Frontal cortex (tissue), 4 donors: Measurements from ENCODE around the gene ERGIC1. TPM values are rescaled to one million over a fixed set of nuclear protein-coding genes. Genes with fewer than 3 reads are reported as not detected.

Experiments
- DNase-seq, 2 donors: peaks; one replicate each; pipeline ENCODE4 v3.0.0; 2012; ENCODE audit warnings: low spot score in 2 of 2
- FAIRE-seq: peaks from 2 replicates; lab custom pipeline; 2012; peaks lifted over from hg19 to GRCh38; lab: Jason Lieb, UNC
- total RNA-seq: library from RNA; depleted of rRNA; stranded (reverse); fragments of >200 nt; gene quantifications from one replicate; pipeline ENCODE4 v1.2.3, GENCODE V29; 2014
- donor health status: control.
- donor health status: control.
- donor health status: control.

The ERGIC1 gene
- total RNA-seq, 1 donor from 2014 or later = 33.0 TPM

- DNase-seq (peak; percentile 54 to 82), FAIRE-seq (no peak)
Observed at GRCh38 chr5:172932313-172933017, 98.4 kb downstream of the ERGIC1 start.

GRCh38 chr5:172933238-172933637 lies 99.2 kb downstream of the ERGIC1 start:
- DNase-seq (no peak), FAIRE-seq (no peak)

DNA sequence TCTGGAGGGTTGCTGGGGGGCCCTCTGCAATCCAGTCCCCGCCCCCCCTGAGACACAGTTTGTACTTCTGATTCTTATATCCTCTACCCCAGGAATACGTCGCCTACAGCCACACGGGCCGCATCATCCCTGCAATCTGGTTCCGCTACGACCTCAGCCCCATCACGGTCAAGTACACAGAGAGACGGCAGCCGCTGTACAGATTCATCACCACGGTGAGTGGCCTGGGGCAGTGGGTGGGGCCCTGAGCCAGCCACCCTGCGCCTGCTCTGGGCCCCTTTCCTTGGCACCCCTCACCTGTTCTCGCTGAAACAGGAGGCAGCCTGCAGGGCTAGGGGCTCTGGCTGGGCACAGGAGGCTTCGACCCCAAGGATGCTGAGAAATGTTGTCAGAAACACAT lies 101.0 kb downstream of the ERGIC1 start:
- no peak for FAIRE-seq
- DNase-seq = no peak

DNA sequence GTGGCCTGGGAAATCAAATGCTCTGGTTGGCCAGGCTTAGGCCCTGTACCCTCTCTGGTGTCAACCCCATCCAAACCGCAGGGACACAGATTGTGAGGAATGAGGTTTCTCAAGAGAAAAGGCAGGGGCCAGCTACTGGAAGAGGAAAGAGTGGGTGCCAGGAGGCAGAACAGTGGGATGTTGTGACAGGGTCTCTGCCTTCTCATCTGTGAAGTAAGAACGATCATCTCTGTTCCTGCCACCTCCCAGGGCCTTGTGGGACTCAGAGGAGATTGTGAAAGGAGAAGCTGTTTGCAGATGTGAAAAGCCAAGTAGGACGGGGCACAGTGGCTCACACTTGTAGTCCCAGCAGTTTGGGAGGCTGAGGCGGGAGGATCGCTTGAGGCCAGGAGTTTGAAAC lies 102.3 kb downstream of the ERGIC1 start:
- FAIRE-seq (no peak), DNase-seq (no peak)

- DNase-seq (no peak), FAIRE-seq (no peak)
Observed at GRCh38 chr5:172939071-172939470, 105.0 kb downstream of the ERGIC1 start.

DNA sequence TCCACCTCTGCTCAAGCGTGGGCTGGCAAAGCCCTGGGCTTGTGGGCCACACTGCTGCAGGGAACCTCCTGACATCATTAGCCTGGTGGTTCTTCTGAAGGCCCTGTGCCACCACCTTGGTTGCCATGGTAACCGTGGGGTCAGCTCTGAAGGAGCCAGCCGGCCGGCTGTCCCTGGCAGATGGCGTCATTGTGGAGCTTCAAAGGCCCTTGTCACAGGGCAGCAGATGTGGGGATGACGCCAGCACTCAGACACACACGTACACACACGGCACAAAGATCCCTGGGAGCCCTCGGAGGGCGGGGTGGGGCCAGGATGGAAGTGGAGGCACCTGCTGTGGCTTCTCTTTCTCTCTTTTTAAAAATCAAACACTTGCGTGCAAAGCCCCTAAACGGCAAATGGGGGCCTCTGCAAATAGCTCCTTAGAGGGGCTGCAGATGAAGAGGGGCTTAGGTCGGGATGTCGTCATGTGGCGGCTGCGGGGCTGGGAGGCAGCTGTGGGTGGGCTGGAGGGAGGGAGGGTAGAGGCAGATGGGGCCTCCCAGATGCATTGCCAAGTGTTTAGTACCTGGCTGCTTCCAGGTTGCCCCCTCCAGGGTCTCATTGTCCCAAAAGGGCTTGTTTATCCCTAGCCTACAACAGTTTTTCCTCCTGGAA lies 105.7 kb downstream of the ERGIC1 start:
- FAIRE-seq (no peak), DNase-seq (peak in 1 of 2 donors; percentile 66)

- no peak for FAIRE-seq
- DNase-seq = no peak
Observed at GRCh38 chr5:172940268-172941066, 106.4 kb downstream of the ERGIC1 start.

DNA sequence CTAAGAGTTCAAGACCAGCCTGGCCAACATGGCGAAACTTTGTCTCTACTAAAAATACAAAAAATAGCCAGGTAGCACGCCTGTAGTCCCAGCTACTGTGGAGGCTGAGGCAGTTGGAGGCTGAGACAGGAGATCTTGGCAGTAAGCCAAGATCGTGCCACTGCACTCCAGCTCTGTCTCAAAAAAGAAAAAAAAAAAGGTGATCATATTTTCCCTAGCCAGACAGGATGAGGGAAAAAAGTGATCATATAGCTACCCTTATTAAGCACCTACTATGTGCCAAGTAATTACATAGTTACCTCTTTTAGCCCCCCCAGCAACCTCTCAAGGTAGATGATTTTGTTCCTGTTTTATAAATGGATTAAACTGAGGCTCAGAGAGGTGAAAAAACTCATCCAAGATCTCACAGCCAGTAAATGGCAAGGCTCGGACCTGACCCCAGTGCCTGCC lies 107.0 kb downstream of the ERGIC1 start:
- FAIRE-seq = no peak
- no peak for DNase-seq

DNA sequence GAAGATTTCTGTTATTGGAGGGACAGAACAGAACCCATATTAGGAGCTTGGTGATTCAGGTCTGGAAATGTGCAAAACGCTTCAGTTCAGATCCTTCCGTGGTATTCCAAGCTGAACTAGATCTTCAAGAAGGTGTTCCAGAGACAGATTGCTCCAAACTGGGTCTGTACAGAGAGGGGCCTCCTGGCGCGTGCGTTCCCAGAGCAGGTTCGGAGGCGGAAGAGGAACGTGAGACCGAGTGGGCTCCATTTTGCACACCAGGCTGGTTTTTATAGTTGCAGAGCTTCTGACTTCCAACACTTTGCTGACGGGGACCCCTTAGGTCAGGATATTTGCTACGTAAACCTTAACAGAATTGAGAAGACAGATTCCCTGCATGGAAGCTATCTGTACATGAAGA lies 108.5 kb downstream of the ERGIC1 start:
- FAIRE-seq (no peak), DNase-seq (no peak)

DNA sequence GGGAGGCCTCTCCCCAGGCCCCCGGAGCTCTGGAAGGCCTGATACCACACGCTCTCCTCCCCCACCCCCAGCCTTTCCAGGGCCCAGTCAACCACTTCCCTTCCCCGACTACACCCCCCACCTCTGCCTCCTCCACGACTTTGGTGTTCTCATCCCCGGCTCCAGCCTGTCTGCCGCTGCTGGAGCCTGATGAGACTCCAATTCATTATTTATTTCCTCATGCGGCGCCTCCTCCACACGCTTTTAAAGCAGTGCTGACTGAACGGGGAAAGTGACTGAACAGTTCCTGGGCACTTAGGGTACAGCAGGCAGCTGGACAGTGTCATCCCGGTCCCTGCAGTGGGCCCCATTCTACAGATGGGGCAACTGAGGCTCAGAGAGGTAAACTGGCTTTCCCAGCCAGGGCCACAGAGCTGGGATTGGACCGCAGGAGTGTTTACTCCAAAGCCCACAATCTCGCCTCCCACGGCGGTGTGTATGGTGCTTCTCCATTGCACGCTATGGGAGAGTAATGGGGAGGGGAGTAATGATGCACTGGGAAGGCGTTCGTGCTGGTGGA lies 109.3 kb downstream of the ERGIC1 start:
- DNase-seq = no peak
- FAIRE-seq = no peak

DNA sequence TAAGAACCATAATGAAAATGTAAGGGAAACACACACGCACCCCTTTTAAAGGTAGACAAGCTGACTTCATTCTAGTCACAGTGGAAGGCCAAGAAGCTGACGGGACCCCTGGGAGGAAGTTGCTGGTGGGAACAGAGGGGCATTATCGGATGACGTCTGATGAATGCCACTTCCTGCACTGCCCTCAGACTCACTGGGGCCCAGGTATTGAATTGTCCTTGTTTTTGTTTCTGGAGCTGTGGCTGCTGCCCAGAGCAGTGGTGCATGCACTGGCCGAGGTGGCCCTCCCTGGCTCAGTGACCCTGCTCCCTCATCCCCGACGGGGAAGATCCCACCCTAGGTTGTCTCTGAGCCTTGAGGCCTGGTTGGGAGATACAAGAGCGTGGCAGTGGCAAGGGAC lies 109.9 kb downstream of the ERGIC1 start:
- DNase-seq = no peak
- FAIRE-seq = no peak

GRCh38 chr5:172944741-172945140 lies 110.7 kb downstream of the ERGIC1 start:
- FAIRE-seq = no peak
- no peak for DNase-seq

GRCh38 chr5:172945151-172945550 lies 111.1 kb downstream of the ERGIC1 start:
- DNase-seq (no peak), FAIRE-seq (no peak)

- no peak for DNase-seq
- FAIRE-seq = no peak
Observed at GRCh38 chr5:172946146-172946545, 112.1 kb downstream of the ERGIC1 start.

DNA sequence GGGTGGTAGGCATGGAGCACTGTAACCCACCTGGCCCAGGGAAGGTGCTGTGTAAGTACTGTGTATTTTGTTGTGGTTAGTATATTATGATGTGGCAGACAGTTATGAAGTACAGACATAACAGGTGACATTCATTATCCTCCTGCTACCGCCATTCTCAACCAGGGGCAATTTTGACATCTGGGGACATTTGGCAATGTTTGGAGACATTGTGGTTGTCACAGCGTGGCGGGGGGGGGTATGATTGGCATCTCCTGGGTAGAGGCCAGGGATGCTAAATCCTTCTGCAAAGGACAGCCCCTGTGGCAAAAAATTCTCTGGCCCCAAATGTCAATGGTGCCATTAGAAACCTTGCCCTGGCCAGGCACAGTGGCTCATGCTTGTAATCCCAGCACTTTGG lies 115.4 kb downstream of the ERGIC1 start:
- FAIRE-seq = no peak

DNA sequence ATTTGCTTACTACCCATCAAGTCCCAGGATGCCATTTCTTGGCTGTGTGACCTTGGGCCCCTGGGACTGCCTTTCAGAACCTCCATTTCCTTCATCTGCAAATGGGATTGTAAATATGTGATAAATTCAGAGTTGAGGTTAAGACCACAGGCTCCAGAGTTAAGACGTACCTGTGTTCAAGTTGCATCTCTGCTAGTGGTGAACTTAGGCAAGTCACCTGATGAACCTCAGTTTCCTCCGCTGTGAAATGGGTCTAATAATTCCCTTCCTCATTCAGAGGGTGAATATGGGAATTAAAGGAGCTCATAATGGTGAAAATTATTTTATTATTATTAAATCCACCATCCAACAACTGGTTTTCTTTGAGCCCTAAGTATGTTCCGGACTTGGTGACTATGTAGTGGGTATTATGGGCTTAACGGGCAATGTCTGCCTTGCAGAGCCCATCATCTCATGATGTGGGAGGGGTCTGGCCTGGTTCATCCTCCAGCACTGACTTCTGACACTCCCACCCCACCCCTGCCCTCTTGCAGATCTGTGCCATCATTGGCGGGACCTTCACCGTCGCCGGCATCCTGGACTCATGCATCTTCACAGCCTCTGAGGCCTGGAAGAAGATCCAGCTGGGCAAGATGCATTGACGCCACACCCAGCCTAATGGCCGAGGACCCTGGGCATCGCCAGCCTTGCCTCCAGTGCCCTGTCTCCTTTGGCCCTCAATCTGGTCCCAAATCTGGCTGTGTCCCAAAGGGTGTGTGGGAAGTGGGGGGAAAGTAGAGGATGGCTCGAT lies 116.3 kb downstream of the ERGIC1 start:
- FAIRE-seq = no peak
- no peak for DNase-seq

More for the DNA sequence above, 115.4 kb downstream of the ERGIC1 start:
- no peak for DNase-seq

- FAIRE-seq (no peak), DNase-seq (no peak)
Observed at GRCh38 chr5:172951371-172952033, 117.5 kb downstream of the ERGIC1 start.

GRCh38 chr5:172952034-172952511 lies 118.0 kb downstream of the ERGIC1 start:
- no peak for DNase-seq
- no peak for FAIRE-seq
